ENCODE results near the gene GGA3. TPM values are rescaled to one million over a fixed set of nuclear protein-coding genes. Genes with fewer than 3 reads are reported as not detected.

GGA3 gene
- total and polyA plus RNA-seq, 10 donors: 14.1 to 73.7 (median 45.5) TPM

DNA sequence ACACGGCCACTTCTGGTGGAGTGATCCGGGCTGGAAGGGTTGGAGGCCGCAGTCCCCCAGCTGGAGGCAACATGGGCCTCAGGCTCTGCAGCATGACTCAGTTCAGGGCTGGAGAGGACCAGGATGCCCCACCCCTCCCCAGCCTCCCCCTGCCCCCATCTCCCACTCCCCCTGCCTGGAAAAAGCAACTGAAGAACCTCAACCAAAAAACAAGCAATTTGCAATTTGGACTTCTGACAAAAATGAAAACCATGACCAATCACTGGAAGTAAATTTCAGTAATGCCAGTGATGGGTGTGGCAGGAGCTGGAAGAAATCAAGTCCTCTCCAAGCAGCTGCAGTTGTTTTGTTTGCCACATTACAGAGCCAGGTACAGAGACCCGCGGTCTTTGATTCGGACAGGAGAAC, 16.3 kb upstream of the GGA3 start:
- DNase-seq: no peak
- no peaks in the 10 kb centered on the region for H3K27me3 ChIP-seq (replicated peaks in 1 of 7)
- H3K4me1 ChIP-seq: peaks cover under 1 to 15% (median 4%) of the 10 kb centered on the region in 6 donors
- H3K4me3 ChIP-seq: no peak overlapping the region
- peaks cover 0 to 81% (median 25%) of the 10 kb centered on the region in 6 donors for H3K36me3 ChIP-seq
- TF ChIP-seq, protein P1, sequence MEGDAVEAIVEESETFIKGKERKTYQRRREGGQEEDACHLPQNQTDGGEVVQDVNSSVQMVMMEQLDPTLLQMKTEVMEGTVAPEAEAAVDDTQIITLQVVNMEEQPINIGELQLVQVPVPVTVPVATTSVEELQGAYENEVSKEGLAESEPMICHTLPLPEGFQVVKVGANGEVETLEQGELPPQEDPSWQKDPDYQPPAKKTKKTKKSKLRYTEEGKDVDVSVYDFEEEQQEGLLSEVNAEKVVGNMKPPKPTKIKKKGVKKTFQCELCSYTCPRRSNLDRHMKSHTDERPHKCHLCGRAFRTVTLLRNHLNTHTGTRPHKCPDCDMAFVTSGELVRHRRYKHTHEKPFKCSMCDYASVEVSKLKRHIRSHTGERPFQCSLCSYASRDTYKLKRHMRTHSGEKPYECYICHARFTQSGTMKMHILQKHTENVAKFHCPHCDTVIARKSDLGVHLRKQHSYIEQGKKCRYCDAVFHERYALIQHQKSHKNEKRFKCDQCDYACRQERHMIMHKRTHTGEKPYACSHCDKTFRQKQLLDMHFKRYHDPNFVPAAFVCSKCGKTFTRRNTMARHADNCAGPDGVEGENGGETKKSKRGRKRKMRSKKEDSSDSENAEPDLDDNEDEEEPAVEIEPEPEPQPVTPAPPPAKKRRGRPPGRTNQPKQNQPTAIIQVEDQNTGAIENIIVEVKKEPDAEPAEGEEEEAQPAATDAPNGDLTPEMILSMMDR (IDR thresholded peaks at IDR 0.05 in 8 of 11, conservative IDR thresholded peaks at IDR 0.05 in 3 of 11): no peak
- no peak for TF ChIP-seq POLR2A (IDR thresholded peaks at IDR 0.05)
- TF ChIP-seq POLR2AphosphoS5 (IDR thresholded peaks at IDR 0.05): no peak
- no peaks in the 10 kb centered on the region for H3K9me3 ChIP-seq
- intact Hi-C loops (cut with DNase I; ENCODE audit: low total_unique reads): no loop called here
- WGBS, 5 donors: 84 to 95% (median 93%) methylated on average over 6 of the region's 6 CpGs
- H3K27ac ChIP-seq: no peak overlapping the region

DNA sequence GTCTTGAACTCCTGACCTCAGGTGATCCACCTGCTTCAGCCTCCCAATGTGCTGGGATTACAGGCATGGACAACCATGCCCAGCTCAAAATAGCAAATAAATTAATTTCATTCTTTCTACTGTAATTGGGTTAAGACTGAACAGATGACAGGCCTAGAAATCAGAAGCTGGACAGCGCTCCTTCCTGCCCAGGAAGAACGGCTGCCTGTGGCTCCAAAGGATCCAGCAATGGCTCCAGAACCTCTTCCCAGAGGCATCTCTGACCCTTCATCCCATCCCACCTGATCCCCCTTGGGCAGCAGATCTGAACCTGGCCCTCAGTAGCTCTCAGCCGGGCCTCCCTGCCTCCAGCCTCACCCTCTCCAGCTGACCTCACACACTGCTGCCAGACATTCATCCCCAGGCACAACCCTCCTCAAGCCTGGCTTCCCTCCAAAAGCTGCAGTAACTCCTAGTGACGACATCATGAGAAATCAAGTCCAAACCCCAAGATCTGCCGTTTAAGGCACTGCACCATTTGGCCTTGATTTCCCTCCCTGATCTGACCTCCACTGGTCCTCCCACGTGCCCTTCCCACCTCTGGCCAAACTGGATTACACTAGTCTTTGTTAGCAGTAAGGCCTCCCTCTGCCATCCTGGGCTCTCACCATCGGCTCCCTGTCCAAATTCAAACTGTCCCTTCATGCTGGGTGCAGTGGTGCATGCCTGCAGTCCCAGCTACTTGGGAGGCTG, 12.7 kb upstream of the GGA3 start:
- TF ChIP-seq POLR2AphosphoS5 (IDR thresholded peaks at IDR 0.05) (no peak), POLR2A (IDR thresholded peaks at IDR 0.05) (no peak)
- TF ChIP-seq, protein P1 (IDR thresholded peaks at IDR 0.05 in 8 of 11, conservative IDR thresholded peaks at IDR 0.05 in 3 of 11): no peak
- WGBS, 5 donors: 69 to 82% (median 79%) methylated on average over 7 of the region's 7 CpGs
- peak; percentile 31 for DNase-seq
- Histone ChIP-seq H3K4me1 (peaks cover 16 to 43% (median 30%) of the 10 kb centered on the region in 6 donors), H3K27ac (no peak overlapping the region), H3K36me3 (peaks cover 0 to 48% (median 12%) of the 10 kb centered on the region in 6 donors), H3K4me3 (no peak overlapping the region), H3K9me3 (no peaks in the 10 kb centered on the region), H3K27me3 (replicated peaks in 1 of 7) (no peaks in the 10 kb centered on the region)
- intact Hi-C loops (cut with DNase I; ENCODE audit: low total_unique reads): no loop called here

DNA sequence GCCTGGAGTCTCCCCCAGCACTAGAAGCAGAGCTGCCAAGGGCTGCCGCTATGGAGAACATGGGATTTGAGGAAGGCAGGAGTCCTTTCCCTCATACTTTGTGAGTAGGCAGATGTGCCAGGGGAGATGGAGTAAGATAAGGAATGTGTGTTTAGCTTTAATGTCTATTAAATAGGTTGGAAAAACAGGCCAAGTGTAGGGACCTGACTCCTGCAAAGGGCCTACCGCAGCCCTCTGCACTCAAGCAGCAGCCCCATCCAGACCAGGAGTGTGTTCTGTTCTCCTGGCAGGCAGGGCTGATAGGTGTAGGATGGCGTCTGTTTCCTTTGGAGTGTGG, 11.4 kb upstream of the GGA3 start:
- intact Hi-C loops (cut with DNase I; ENCODE audit: low total_unique reads): no loop called here
- no peak for DNase-seq
- H3K9me3 ChIP-seq: no peaks in the 10 kb centered on the region
- peaks cover 16 to 56% (median 39%) of the 10 kb centered on the region in 6 donors for H3K4me1 ChIP-seq
- no peak overlapping the region for H3K4me3 ChIP-seq
- 61 to 80% (median 66%) methylated on average over 3 of the region's 3 CpGs for WGBS, 5 donors
- H3K27me3 ChIP-seq (replicated peaks in 1 of 7): no peaks in the 10 kb centered on the region
- TF ChIP-seq POLR2A (IDR thresholded peaks at IDR 0.05) (no peak), POLR2AphosphoS5 (IDR thresholded peaks at IDR 0.05) (no peak)
- TF ChIP-seq, protein P1 (IDR thresholded peaks at IDR 0.05 in 8 of 11, conservative IDR thresholded peaks at IDR 0.05 in 3 of 11): no peak
- H3K27ac ChIP-seq: peak overlapping the region in 2 of 8 donors; percentile 97 to 98
- peaks cover 0 to 37% (median 7%) of the 10 kb centered on the region in 6 donors for H3K36me3 ChIP-seq

DNA sequence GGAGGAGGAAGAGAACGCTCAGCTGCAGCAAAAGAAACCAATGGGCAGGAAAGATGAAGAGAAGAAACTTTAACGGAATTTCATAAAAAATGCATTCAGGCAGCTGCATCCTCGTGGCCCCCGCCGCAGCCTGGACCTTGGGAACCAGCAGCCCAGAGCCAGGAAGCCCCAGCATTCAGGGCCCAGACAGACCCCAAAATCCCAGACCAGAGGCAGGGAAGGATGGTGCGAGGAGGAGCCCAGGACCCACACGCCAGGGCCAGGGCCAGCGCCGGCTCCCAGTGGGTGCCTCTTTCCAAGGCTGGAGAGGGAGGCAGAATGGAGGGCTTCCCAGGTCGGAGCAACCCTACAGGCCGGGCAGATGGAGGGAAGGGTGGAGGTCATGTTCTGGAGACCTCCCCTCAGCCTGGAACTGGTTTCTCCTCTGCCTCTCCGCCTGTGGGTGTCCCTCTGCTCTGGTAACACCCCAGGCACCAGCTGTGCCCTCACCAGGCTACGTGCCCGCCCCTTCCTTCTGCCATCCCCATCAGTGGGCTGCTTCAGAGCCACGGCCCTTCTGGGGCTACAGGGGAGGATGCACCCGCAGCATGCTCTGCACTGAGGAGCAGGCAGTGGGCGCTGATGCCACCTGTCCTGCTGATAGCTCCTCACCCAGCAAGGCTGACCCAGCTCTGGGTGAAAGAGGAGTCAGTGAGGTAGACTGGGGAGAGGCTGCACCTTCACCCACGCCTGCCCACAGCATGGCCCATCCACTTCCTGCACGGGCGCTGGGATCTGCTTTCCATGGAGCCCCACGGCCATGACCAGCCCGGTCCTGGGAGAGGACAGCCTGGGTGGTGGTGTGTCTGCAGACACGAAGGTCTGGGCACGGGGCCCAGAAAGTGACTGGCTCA, 10.8 kb upstream of the GGA3 start:
- TF ChIP-seq POLR2A (IDR thresholded peaks at IDR 0.05): no peak
- peak in 2 of 3 donors; percentile 3 to 12 for TF ChIP-seq POLR2AphosphoS5 (IDR thresholded peaks at IDR 0.05)
- TF ChIP-seq, protein P1 (IDR thresholded peaks at IDR 0.05 in 8 of 11, conservative IDR thresholded peaks at IDR 0.05 in 3 of 11): no peak
- peaks cover 16 to 62% (median 45%) of the 10 kb centered on the region in 6 donors for H3K4me1 ChIP-seq
- H3K36me3 ChIP-seq: peaks cover 0 to 36% (median 9%) of the 10 kb centered on the region in 6 donors
- H3K27me3 ChIP-seq (replicated peaks in 1 of 7): no peaks in the 10 kb centered on the region
- peak; percentile 79 for DNase-seq
- peak overlapping the region; percentile 91 to 99 (median 97) for H3K27ac ChIP-seq
- no peaks in the 10 kb centered on the region for H3K9me3 ChIP-seq
- intact Hi-C loops (cut with DNase I; ENCODE audit: low total_unique reads): no loop called here
- 45 to 64% (median 55%) methylated on average over 19 to 24 of the region's 24 CpGs for WGBS, 5 donors
- peak overlapping the region; percentile 15 to 90 (median 86) for H3K4me3 ChIP-seq
